Thoracic aorta (tissue), 2 donors: ENCODE results near the gene CASZ1. TPM values are rescaled to one million over a fixed set of nuclear protein-coding genes. Genes with fewer than 3 reads are reported as not detected.

Experiments
- ATAC-seq: fragments of 150-250 bp; one replicate; pipeline ENCODE4 v1.8.0; 2017; ENCODE audit warnings: low read depth; ENCODE audit not compliant: insufficient number of reproducible peaks, low FRiP score
- DNase-seq: peaks from one replicate; pipeline ENCODE4 v3.0.0-alpha.2; 2020; ENCODE audit warnings: low spot score
- H3K27ac ChIP-seq, 2 donors: fragments of 200-600 bp; sonication (generic); 1 replicate in 1 of 2; 2 replicates in 1 of 2; pipeline ENCODE4 v1.5.1; 2016; ENCODE audit warnings: mild to moderate bottlenecking in 2 of 2, moderate library complexity in 2 of 2
- H3K27me3 ChIP-seq: fragments of 200-600 bp; sonication (generic); replicated peaks from 2 replicates; pipeline ENCODE4 v1.6.0; 2016; ENCODE audit warnings: mild to moderate bottlenecking; ENCODE audit not compliant: insufficient read depth
- H3K36me3 ChIP-seq: fragments of 200-600 bp; sonication (generic); one replicate; pipeline ENCODE4 v1.5.1; 2016
- H3K4me1 ChIP-seq, 2 donors: fragments of 200-600 bp; sonication (generic); 1 replicate in 1 of 2; 2 replicates in 1 of 2; pipeline versions ENCODE4 v1.5.1 to v1.6.0; 2016; ENCODE audit warnings: low read depth in 2 of 2, mild to moderate bottlenecking in 1 of 2; ENCODE audit not compliant: control insufficient read depth in 1 of 2
- H3K4me3 ChIP-seq: fragments of 200-600 bp; sonication (generic); 2 replicates; pipeline ENCODE4 v1.5.1; 2016; ENCODE audit warnings: mild to moderate bottlenecking
- H3K9me3 ChIP-seq: fragments of 200-600 bp; sonication (generic); 2 replicates; pipeline ENCODE4 v1.5.1; 2016
- total RNA-seq, 2 donors: library from RNA; depleted of rRNA; stranded (reverse); fragments of >200 nt; gene quantifications; one replicate each; pipeline versions ENCODE4 v1.1.0 to v1.2.3, GENCODE V29; 2016
- TF ChIP-seq, protein P1 (sequence below): fragments of 200-600 bp; sonication (generic); IDR thresholded peaks from one replicate; pipeline ENCODE4 v1.5.1; 2019; ENCODE audit warnings: antibody characterized with exemption

Gene CASZ1
- total RNA-seq, 2 donors from 2014 or later: 20.6 to 27.9 TPM

DNA sequence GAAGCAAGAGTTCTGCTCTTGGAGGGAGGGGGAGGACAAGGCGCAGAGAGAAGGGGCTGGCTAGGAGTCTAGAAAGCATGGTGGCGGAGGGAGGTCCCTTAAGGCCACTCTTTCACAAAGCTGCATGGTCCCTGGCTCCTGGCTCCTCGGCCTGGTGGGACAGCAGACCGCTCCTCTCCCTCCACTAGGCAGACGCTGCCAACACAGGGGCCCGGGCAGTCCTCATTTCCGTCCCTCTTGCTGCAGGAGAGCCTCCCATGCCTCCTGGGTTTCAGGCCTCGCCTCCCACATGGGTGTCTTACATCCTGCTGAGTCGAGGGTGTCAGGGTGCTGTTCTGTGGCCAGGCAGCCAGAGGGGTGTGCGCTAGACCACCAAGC is 108.0 kb downstream of the CASZ1 start:
- Histone ChIP-seq H3K9me3 (no peaks in the 10 kb centered on the region), H3K4me1 (peaks cover 42 to 81% of the 10 kb centered on the region in 2 donors), H3K4me3 (peak overlapping the region; percentile 26), H3K27me3 (no peaks in the 10 kb centered on the region), H3K36me3 (no peaks in the 10 kb centered on the region), H3K27ac (peak overlapping the region in 1 of 2 donors; percentile 56)
- DNase-seq (no peak), ATAC-seq (no peak)
- TF ChIP-seq, protein P1, sequence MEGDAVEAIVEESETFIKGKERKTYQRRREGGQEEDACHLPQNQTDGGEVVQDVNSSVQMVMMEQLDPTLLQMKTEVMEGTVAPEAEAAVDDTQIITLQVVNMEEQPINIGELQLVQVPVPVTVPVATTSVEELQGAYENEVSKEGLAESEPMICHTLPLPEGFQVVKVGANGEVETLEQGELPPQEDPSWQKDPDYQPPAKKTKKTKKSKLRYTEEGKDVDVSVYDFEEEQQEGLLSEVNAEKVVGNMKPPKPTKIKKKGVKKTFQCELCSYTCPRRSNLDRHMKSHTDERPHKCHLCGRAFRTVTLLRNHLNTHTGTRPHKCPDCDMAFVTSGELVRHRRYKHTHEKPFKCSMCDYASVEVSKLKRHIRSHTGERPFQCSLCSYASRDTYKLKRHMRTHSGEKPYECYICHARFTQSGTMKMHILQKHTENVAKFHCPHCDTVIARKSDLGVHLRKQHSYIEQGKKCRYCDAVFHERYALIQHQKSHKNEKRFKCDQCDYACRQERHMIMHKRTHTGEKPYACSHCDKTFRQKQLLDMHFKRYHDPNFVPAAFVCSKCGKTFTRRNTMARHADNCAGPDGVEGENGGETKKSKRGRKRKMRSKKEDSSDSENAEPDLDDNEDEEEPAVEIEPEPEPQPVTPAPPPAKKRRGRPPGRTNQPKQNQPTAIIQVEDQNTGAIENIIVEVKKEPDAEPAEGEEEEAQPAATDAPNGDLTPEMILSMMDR: no peak

DNA sequence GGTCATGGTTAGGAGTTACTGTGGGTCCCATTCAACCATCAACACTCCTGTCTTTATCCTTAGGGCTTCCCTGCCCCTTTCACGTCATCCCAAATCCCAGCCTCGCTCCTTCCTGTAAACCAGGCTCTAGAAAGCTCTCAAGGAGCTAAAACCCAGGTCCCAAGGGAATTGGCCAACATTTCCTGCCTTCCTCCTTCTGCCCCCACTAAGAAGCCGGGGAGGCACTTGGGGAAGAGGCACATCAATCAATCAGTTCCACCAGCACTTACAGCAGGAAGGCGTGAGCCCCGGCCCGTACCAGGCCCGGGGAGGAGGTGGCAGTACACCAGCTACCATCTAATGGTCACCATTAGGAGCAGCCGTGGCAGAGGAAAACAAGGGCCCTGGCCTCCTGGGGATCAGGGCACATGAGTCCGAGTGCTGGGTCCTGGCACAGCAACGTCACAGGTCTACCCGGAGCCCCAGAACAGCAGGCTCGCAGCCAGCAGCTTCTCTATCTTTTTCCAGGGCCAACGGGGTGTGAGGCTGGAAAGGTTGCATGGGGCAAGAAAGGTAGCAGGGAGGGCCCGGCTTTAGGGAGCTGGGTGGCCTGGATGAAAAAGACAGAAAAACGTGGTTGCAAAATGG is 108.6 kb downstream of the CASZ1 start:
- Histone ChIP-seq H3K36me3 (no peaks in the 10 kb centered on the region), H3K4me3 (peak overlapping the region; percentile 26), H3K9me3 (no peaks in the 10 kb centered on the region), H3K27me3 (no peaks in the 10 kb centered on the region), H3K4me1 (peaks cover 38 to 82% of the 10 kb centered on the region in 2 donors), H3K27ac (peak overlapping the region; percentile 11 to 56)
- ATAC-seq: no peak
- no peak for DNase-seq
- TF ChIP-seq, protein P1: no peak

DNA sequence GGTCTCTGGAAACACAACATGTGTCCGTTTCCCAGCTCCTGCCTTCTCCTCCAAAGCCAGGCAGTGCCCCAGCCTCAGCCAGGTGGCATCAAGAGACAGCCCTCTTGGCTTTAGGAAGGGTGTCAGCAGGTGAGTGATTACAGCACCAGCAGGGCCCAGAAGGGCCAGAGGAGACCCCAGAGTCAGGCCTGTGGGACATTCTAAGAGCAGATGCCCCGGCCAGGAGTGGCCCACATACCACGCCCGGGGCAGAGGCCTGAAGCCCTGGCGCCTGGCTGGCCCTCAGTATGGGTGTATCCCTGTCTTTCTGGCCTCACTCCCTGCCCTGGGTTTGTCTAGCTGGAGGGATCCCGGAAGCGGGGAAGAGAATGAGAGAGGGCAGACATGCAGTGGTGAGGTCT is 109.2 kb downstream of the CASZ1 start:
- Histone ChIP-seq H3K27ac (peak overlapping the region; percentile 11 to 56), H3K9me3 (no peaks in the 10 kb centered on the region), H3K27me3 (no peaks in the 10 kb centered on the region), H3K4me1 (peaks cover 33 to 80% of the 10 kb centered on the region in 2 donors), H3K4me3 (no peak overlapping the region), H3K36me3 (no peaks in the 10 kb centered on the region)
- DNase-seq (no peak), ATAC-seq (no peak)
- TF ChIP-seq, protein P1: no peak

DNA sequence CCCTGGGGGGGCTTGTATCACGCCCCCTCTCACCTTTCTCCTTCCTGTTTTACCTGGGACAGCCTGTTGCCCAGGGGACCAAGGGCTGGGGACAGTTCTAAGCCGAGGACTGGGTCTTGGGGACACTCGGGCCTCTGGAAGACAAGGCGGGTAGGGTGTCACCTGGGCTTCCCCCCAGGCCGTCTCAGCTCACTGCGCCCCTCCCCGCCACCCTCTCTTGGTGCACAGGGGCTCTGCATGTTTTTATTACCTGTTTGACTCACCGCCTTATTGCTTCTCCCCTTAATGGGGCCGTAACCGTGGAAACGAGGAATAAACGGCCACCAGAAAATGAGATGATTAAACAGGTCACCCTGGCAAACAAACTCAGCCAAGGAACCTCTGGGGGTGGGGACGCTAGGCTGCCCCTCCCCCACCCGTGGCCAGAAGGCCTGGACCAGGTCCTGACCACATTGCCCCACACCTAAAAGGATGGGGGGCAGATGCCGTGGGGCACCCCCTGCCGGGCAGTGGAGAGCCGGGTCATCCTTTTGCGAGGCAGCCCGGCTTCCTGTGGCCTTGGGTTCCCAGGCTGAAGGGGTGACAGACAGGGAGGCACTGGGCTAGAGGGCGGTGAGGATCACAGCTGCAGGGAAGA is 109.9 kb downstream of the CASZ1 start:
- no peak for DNase-seq
- TF ChIP-seq, protein P1: no peak
- H3K27ac ChIP-seq: no peak overlapping the region
- no peak for ATAC-seq
- peaks cover 30 to 73% of the 10 kb centered on the region in 2 donors for H3K4me1 ChIP-seq
- no peaks in the 10 kb centered on the region for H3K36me3 ChIP-seq
- no peak overlapping the region for H3K4me3 ChIP-seq
- no peaks in the 10 kb centered on the region for H3K27me3 ChIP-seq
- no peaks in the 10 kb centered on the region for H3K9me3 ChIP-seq

DNA sequence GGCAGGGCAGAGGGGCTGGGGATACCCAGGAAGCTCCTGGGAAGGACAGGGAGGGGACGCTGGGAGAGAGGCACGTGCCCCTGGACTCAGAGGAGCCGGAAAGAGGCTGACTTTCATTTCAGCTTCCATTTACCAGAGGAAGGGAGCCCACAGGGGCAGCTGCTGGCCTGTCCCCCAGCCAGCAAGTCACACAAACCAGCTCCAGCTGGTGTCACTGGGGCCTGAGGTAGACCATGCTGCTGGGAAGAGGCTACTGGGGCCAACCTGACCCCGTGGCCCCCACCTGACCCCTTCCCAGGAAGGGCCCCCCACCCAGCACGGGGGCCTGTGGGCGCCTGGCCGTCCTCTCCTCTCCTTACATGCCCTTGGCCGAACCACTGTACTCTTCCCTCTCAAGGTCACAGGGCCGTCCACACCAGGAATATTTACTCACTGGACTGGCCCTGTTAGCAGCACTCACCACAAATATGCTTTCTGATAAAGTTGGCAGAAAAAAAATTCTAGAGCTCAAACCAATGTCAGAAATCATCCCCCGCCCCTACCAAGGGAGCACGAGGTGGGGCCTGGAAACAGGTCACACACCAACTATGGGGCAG is 110.5 kb downstream of the CASZ1 start:
- no peaks in the 10 kb centered on the region for H3K36me3 ChIP-seq
- no peak for DNase-seq
- H3K4me3 ChIP-seq: no peak overlapping the region
- no peaks in the 10 kb centered on the region for H3K27me3 ChIP-seq
- no peak overlapping the region for H3K27ac ChIP-seq
- ATAC-seq: no peak
- H3K4me1 ChIP-seq: peaks cover 29 to 68% of the 10 kb centered on the region in 2 donors
- TF ChIP-seq, protein P1: no peak
- H3K9me3 ChIP-seq: no peaks in the 10 kb centered on the region
